GM13977 (cell line): Measurements from ENCODE around the gene KCNH8.

ENCODE experiments used
- DNase-seq: peaks from one replicate; pipeline ENCODE4 v3.0.0; 2012; ENCODE audit warnings: low spot score
- in situ Hi-C: fragments of 300-500 bp; cut with MboI; formaldehyde crosslinking; loops from one replicate; pipeline ENCODE4 v1.12.0; 2022; ENCODE audit warnings: low sequenced_read_pairs, low pct_unique_long_range_greater_than_20kb, mixed read lengths, inconsistent platforms; ENCODE audit not compliant: unreplicated experiment
- TF ChIP-seq, protein P1 (sequence below): IDR thresholded peaks from 2 replicates; pipeline ENCODE4 v1.5.1; 2012; ENCODE audit warnings: mild to moderate bottlenecking, control low read depth; ENCODE audit not compliant: insufficient read depth; ENCODE audit errors: extremely low read depth, missing control alignments

Gene KCNH8

DNA sequence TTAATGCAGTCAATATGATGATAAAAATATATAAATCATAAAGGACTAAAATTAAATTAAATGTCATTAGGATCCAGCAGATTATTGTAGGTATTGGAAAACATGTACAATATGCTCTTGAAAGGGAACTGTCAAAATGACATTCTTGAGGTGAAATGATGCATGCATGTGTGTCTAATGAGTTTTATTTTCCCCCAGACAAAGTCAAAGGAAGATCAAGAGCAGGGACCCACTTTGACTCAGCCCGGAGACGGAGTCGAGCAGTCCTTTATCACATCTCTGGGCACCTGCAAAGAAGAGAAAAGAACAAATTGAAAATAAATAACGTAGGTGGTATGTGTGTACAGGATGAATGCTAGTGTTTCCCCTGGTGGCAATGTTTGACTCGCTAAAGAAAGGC is 194.1 kb downstream of the KCNH8 start:
- TF ChIP-seq, protein P1, sequence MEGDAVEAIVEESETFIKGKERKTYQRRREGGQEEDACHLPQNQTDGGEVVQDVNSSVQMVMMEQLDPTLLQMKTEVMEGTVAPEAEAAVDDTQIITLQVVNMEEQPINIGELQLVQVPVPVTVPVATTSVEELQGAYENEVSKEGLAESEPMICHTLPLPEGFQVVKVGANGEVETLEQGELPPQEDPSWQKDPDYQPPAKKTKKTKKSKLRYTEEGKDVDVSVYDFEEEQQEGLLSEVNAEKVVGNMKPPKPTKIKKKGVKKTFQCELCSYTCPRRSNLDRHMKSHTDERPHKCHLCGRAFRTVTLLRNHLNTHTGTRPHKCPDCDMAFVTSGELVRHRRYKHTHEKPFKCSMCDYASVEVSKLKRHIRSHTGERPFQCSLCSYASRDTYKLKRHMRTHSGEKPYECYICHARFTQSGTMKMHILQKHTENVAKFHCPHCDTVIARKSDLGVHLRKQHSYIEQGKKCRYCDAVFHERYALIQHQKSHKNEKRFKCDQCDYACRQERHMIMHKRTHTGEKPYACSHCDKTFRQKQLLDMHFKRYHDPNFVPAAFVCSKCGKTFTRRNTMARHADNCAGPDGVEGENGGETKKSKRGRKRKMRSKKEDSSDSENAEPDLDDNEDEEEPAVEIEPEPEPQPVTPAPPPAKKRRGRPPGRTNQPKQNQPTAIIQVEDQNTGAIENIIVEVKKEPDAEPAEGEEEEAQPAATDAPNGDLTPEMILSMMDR: no peak
- DNase-seq: no peak
- in situ Hi-C loops: loop anchor here (10.0 to 25.0 kb wide), 2 partner anchors 202 to 520 kb away; no protein-coding TSS in a partner anchor

DNA sequence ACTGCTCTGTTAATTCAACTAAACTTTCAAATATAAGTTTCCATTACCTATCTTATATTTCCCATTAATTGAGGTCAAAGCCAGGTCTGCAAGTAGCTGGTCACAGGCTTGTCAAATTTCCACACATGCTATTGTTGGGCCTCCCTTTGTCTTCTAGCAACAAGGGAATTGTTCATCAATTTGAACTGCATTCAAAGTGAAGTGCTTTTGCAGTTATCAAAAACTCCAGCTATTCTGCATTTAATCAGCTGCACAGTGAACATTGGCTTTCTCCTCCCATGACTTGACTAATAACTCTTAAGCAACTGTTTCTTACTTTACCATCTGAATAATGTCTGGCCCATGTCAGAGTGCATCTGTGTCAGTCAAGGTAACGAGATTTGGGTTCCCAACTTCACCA is 198.4 kb downstream of the KCNH8 start:
- in situ Hi-C loops: loop anchor here (10.0 to 25.0 kb wide), 2 partner anchors 198 to 516 kb away; no protein-coding TSS in a partner anchor
- TF ChIP-seq, protein P1: no peak
- no peak for DNase-seq

DNA sequence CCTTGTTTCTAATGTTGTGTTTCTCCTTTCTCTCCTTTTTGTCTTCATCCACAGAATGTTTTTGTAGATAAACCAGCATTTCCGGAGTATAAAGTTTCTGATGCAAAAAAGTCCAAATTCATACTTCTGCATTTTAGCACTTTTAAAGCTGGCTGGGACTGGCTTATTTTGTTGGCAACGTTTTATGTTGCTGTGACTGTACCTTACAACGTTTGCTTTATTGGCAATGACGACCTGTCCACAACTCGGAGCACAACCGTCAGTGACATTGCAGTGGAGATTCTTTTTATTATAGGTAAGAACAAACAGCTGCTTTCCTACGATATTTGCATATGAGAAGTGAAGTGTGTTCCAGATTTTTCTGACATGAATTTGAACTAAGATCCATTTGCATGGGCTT is 199.4 kb downstream of the KCNH8 start:
- DNase-seq: no peak
- TF ChIP-seq, protein P1: no peak
- in situ Hi-C loops: loop anchor here (10.0 to 25.0 kb wide), 2 partner anchors 197 to 515 kb away; no protein-coding TSS in a partner anchor

GRCh38 chr3:19348500-19348899 is 200.2 kb downstream of the KCNH8 start:
- no peak for DNase-seq
- TF ChIP-seq, protein P1: no peak
- in situ Hi-C loops: loop anchor here (10.0 to 25.0 kb wide), 2 partner anchors 196 to 514 kb away; no protein-coding TSS in a partner anchor

GRCh38 chr3:19348941-19349564 is 200.7 kb downstream of the KCNH8 start:
- DNase-seq: peak; percentile 6
- in situ Hi-C loops: loop anchor here (10.0 to 25.0 kb wide), 2 partner anchors 196 to 513 kb away; no protein-coding TSS in a partner anchor
- TF ChIP-seq, protein P1: peak; percentile 77

DNA sequence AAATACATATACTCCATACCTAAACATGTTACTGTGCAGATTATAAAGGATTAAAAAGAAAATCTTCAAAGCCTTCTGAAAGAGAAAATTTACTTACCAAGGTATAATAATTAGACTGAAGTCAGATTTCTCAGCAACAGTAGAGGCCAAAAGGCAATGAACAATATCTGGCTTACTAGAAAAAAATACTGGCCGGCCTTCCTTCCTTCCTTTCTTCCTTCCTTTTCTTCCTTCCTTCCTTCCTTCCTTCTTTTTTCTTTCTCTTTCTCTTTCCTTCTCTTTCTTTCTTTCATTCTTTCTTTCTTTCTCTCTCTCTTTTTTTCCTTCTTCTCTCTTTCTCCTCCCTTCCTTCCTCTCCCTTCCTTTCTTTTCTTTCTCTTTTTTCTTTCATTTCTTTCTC is 209.6 kb downstream of the KCNH8 start:
- in situ Hi-C loops: no loop called here
- DNase-seq: no peak
- TF ChIP-seq, protein P1: no peak
